GM18498 (cell line): ENCODE results near the gene ACSM6.
A peak's percentile ranks its signal among the peaks of the same experiment; 100 is the strongest.

Experiments used
- ATAC-seq: cut with Tn5 transposase; IDR thresholded peaks from one replicate; pipeline ENCODE4 v1.9.1; 2021; ENCODE audit warnings: mild to moderate bottlenecking, moderate library complexity; ENCODE audit not compliant: unreplicated experiment

The ACSM6 gene

GRCh38 chr10:95243318-95243617 is 49.2 kb downstream of the ACSM6 start:
- no peak for ATAC-seq

DNA sequence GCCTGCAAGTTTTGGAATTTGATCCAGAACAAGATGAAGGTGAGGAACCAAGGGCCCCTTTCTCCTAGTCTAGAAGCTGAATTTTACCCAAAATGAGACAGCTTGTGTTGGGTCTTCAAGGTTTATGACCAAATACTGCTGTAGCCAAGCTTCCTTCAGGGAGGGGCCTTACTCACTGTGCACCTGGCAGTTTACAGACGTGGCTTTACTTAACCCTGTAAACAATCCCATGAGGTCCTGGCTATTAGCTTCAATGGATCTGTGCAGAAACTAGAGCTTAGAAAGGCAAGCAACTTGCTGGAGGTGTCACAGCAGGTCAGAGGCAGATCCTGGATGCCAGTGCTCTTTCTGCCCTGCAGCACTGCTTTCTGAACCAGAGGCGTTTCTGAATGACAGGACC is 50.1 kb downstream of the ACSM6 start:
- ATAC-seq, result no peak

DNA sequence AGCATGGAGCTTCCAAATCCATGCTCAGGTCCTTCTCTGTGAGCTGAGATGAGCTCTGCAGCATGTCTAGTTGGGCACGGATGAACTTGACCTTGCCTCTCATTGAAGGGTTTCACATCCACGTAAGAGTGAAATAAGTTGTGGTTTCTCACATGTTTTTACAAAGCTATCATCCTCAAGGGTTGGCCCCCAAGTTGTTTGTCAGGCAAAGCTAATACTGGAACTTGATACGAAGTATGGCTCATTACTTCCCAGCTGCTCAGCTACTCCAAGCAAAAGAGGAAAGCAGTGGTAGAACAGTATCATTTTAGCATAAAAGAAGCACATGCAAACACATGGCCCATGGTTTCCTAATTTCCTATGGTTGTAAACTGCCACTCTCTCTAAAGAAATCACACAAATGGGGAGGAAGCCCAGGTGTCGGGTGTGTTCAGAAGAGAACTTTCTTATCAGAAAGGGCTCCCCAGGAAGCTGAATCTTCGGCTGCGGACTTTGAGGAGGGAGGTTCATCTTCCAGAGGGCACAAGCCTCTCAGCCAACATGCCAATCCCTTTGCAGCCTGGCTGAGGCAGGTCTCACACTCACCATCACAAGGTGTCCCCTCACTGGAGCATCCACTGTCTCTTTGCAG is 51.5 kb downstream of the ACSM6 start:
- peak; percentile 89 for ATAC-seq

DNA sequence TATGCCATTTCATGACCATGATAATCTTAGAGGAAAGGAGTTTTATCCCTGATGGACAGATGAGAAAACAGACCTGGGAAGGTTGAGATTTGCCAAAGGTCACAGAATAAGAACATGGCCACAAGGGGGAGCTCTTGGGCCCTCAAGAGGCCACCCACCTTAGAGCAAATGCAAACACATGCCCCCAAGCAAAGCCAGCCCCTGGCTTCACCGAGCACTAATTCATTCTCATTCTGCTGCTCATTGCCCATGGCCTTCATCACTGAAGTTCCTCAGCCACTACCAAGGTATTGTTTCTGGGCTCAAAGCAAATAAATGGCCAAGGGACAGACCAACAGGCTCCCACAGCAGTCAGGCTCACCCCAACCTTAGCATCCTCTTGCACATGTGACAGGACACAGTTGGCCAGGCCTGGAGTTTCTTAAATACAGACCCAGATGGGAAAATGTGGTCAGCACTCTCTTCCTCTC is 52.6 kb downstream of the ACSM6 start:
- ATAC-seq, result peak; percentile 37

DNA sequence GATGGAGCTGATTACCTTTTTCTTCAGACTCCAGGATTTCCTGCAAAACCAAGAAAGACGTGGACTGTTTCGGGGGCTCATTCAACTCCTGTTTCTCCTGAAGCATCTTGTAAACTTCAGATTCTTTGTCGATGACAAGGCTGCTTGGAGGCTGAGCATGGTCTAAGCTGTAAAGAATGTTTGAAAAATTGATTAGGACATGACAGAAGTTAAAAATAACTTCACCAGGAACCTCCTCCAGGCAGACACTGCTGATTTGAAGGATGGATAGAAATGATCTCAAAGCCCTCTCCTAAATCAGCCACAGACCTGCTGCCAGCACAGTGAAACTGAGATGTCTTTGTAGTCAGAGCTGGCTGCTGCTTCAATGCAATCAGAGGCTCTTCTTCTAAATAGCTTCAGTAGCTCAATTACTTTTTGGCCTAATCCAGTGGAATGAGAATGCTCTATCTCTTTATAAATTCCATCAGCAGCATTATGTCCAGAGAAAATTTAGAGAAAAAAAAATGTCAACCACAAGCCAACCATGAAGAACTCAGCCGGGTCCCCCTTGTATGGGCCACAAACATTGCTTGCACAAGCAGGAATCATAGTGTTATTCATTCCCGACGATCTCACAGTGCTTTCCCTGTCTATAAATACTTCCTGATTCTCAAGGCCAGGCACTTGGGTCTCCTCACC is 53.3 kb downstream of the ACSM6 start:
- no peak for ATAC-seq

GRCh38 chr10:95247881-95248583 is 54.0 kb downstream of the ACSM6 start:
- ATAC-seq, result no peak

- ATAC-seq, result no peak
Observed at GRCh38 chr10:95248989-95249388, 55.0 kb downstream of the ACSM6 start.

- no peak for ATAC-seq
Observed at GRCh38 chr10:95249467-95249866, 55.4 kb downstream of the ACSM6 start.

DNA sequence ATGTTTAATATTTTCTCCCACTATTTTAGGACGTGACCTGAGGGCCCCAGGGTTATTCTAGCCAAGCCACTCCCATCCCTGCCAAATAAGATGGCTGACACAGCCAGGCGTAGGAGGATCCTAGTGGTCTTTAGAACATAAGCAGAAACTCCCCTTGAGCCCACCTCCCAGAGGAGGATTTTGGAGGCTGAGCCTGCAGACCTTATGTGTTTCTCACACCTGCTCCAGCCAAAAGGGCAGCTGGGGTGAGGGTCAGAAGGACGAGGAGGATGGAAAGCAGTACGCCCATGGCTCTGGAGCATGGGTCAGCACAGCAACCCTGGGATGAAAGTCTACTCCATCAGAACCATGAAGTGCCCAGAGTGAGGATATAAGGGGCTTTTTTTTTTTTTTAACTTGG is 56.8 kb downstream of the ACSM6 start:
- ATAC-seq, result no peak

DNA sequence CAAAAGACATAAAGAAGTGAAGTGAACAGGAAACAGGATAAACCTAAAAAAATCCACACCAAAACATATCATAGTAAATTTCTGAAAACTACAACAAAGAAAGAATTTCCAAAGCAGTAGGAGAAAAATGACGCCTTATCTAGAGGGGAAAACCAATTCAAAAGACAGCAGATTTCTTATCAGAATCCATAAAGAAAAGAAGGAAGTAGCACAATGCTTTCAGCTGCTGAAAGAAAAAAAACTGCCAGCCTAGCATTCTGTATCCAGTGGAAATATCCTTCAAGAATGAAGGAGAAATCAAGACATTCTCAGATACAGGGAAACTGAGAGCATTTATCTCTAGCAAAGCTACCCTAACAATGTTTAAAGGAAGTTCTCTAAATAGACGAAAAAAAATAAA is 59.0 kb downstream of the ACSM6 start:
- ATAC-seq, result no peak

- no peak for ATAC-seq
Observed at GRCh38 chr10:95253686-95254085, 59.6 kb downstream of the ACSM6 start.

- ATAC-seq, result peak; percentile 63
Observed at GRCh38 chr10:95254629-95255028, 60.6 kb downstream of the ACSM6 start.

- no peak for ATAC-seq
Observed at GRCh38 chr10:95256268-95256667, 62.2 kb downstream of the ACSM6 start.

- no peak for ATAC-seq
Observed at GRCh38 chr10:95257849-95258248, 63.8 kb downstream of the ACSM6 start.

DNA sequence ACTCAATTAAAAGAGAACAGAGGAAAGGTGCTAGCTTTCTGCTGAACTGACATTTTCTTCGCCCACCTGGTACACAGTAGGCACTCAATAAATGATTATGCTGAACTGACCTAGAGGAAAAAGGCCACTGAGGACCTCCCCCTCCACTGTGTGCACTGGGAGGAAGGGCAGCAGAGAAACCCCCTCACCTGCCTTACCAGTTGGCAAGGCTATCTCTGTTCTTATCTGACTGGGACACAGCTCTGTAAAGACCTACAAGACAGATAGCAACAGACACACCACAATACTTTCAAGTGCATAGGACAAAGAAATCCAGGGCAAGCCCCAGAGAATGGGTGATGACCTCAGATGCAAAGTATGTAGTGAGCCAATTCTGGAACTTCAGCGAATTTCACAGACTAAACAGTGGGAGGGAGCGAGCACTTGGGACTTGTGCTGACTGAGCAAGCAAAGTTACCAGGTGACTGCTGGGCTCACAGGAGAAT is 66.4 kb downstream of the ACSM6 start:
- ATAC-seq, result peak; percentile 62

DNA sequence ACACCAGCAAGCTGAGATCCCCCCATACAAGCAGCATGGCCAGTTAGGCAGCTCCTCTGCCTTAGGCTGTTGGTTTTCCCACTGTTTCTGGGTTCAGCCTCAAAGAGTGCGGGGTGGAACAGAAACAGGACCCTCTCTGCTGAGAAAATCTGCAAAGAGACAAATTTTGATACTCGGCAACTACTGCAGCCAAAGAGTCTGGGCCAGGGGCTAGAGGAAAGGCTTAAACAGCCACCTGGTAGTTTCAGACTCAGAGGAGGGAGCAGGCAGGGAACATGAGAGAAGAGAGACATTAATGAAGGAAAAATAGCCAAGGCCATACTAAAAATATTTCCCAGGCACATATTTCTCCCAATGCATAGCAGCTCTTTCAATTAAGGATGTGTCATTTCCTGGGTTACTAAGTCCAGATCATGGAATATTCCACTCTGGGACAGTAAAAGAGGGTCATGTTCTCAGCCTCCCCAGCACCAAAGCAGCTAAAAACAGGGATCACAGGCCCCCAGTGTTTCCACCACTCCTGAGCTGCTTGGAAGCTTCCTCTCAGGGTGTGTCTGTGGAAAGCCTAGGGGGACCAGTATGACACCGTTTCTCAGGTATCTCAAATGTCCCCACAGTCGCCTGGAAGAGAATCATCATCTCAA is 67.0 kb downstream of the ACSM6 start:
- ATAC-seq, result no peak

GRCh38 chr10:95261926-95262325 is 67.9 kb downstream of the ACSM6 start:
- ATAC-seq, result no peak

DNA sequence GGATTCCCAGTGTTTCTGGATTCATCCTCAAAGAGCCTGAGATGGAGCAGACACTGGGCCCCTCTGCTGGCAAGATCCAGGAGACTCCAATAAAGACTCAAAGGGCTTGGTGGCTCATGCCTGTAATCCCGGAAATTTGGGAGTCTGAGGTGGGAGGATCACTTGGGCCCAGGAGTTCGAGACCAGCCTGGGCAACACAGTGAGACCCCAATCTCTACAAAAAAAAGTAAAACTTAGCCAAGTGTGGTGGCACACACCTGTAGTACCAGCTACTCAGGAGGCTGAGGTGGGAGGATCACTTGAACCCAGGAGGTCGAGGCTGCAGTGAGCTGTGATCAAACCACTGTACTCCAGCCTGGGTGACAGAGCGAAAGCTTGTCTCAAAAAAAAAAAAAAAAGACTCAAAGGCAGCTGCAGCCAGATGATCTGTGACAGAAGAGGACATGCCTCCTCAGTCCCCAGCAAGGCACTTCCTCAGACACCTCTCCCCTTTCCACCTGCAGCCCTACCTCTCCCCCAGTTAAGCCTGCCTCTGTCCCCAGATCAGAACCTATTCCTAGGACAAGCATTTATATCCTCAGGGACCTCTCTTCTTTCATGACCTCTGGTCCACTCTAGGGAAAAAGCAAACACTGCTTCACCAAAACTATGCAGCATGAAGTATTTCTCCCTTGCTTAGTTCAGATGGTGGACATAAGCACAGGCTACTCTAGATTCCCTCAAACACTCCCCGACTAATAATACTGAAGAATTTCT is 68.9 kb downstream of the ACSM6 start:
- no peak for ATAC-seq

DNA sequence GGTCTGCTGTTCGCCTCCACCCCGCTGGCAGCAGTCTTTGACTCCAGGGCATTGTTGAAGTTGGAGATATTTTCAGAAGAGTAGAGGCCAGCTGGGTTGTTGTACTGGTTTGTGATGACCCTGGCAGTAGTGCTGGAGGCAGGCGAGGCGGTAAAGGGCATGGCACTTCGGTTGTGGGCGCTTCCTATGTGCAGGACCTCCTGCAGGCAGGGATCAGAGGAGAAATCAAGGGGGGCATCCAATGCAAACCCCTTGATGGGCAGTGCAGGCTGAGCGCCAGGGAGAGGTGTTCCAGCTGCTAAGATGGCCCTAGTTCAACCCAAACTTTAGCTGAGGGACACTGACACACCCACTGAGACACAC is 69.8 kb downstream of the ACSM6 start:
- no peak for ATAC-seq

GRCh38 chr10:95264227-95265051 is 70.4 kb downstream of the ACSM6 start:
- no peak for ATAC-seq
